Pancreas (tissue), 10 donors: ENCODE results near the gene EPS8L2. TPM values are rescaled to one million over a fixed set of nuclear protein-coding genes. Genes with fewer than 3 reads are reported as not detected.

Experiments
- ATAC-seq, 4 donors: fragments of 200-7000 bp; cut with Tn5 transposase; one replicate each; pipeline versions ENCODE4 v1.8.0 to v1.9.1; 2020; ENCODE audit warnings: mild to moderate bottlenecking in 4 of 4, moderate library complexity in 4 of 4
- DNase-seq, 6 donors: peaks; one replicate each; pipeline ENCODE4 v3.0.0-alpha.2; 2020
- FAIRE-seq: peaks from 2 replicates; lab custom pipeline; 2012; peaks lifted over from hg19 to GRCh38; lab: Jason Lieb, UNC
- H3K27ac ChIP-seq, 4 donors: fragments of 200-600 bp; sonication (generic); 1 replicate in 3 of 4; 2 replicates in 1 of 4; pipeline versions ENCODE4 v1.5.0 to v1.8.0; 2020
- H3K27me3 ChIP-seq, 4 donors: fragments of 200-600 bp; one replicate each; pipeline ENCODE4 v1.8.0; 2021
- H3K36me3 ChIP-seq, 3 donors: fragments of 200-600 bp; sonication (generic) in 1 of 3; one replicate each; pipeline versions ENCODE4 v1.5.0 to v1.8.0; 2020 to 2021
- H3K4me1 ChIP-seq, 3 donors: fragments of 200-600 bp; one replicate each; pipeline ENCODE4 v1.8.0; 2021
- H3K4me3 ChIP-seq, 4 donors: fragments of 200-600 bp; sonication (generic) in 2 of 4; one replicate each; pipeline versions ENCODE4 v1.5.0 to v1.8.0; 2020 to 2021
- H3K9me3 ChIP-seq, 4 donors: fragments of 200-600 bp; one replicate each; pipeline ENCODE4 v1.8.0; 2021
- WGBS, 2 donors: extraction: QIAGEN DNeasy Blood & Tissue Kit; methylation state at CpG; one replicate each; pipeline ENCODE4 v1.1.7; 2013; 5-methylcytosine and 5-hydroxymethylcytosine counted together
- intact Hi-C, 3 donors: fragments of 100-400 bp; cut with DNase I; formaldehyde crosslinking; loops; one replicate each; pipeline versions ENCODE4 v1.11.1 to v1.14.2; 2022
- polyA plus RNA-seq, 2 donors: library from polyadenylated mRNA; stranded (reverse); fragments of 200-250 nt; gene quantifications; one replicate each; pipeline ENCODE4 v1.2.3, GENCODE V29; 2013
- total RNA-seq, 6 donors: library from RNA; stranded (reverse); fragmentation: NEBNext Ultra II Directional in 4 of 6; extraction: Animal tissue kit (Norgen Biotek cat#: 25700) in 4 of 6; gene quantifications; one replicate each; pipeline versions ENCODE4 v1.2.1 to v1.2.4, GENCODE V29; 2021 to 2023
- TF ChIP-seq, protein P1 (sequence below), 4 donors: fragments of 200-600 bp; sonication (generic) in 3 of 4; IDR thresholded peaks; one replicate each; pipeline versions ENCODE4 v1.5.0 to v1.8.0; 2021; ENCODE audit warnings: antibody characterized with exemption in 4 of 4
- donor health status: healthy with polysubstance abuse.
- donor health status: DM: no; HTN: no; CAD: no; lungs with moderate emphysema.
- donor health status: DM: no; HTN: no; CAD: no.
- donor health status: control.
- donor health status: control.
- donor health status: Bipolar disorder and iron deficiency.
- donor health status: DM: yes; HTN: yes; CAD: no.
- donor health status: DM: no; HTN: no; CAD: no.
- donor health status: DM: no; HTN: no; CAD: no.
- donor health status: DM: yes; HTN: yes; CAD: no.

Gene EPS8L2
- total and polyA plus RNA-seq, 8 donors: 58.1 to 286 (median 93.3) TPM

DNA sequence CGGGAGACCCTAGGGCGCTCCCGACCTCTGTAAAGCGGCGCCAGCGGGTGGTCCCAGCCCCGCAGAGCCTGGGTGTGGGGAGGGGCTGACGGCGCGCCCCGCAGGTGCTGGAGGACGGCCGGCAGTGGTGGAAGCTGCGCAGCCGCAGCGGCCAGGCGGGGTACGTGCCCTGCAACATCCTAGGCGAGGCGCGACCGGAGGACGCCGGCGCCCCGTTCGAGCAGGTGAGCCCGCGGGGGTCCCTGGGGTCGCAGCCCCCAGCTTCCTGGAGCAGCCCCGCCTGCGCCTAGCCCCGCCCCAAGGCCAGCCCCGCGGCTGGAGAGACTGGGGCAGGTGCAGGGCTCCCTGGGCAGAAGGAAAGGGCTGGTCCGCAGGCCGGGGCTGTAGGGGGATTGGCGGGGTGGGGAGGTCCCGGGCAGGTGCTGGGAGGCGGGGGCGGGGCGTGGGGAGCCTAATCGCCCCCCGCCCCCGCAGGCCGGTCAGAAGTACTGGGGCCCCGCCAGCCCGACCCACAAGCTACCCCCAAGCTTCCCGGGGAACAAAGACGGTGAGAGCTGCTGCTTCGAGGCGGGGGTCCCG is 19.7 kb downstream of the EPS8L2 start:
- TF ChIP-seq, protein P1, sequence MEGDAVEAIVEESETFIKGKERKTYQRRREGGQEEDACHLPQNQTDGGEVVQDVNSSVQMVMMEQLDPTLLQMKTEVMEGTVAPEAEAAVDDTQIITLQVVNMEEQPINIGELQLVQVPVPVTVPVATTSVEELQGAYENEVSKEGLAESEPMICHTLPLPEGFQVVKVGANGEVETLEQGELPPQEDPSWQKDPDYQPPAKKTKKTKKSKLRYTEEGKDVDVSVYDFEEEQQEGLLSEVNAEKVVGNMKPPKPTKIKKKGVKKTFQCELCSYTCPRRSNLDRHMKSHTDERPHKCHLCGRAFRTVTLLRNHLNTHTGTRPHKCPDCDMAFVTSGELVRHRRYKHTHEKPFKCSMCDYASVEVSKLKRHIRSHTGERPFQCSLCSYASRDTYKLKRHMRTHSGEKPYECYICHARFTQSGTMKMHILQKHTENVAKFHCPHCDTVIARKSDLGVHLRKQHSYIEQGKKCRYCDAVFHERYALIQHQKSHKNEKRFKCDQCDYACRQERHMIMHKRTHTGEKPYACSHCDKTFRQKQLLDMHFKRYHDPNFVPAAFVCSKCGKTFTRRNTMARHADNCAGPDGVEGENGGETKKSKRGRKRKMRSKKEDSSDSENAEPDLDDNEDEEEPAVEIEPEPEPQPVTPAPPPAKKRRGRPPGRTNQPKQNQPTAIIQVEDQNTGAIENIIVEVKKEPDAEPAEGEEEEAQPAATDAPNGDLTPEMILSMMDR (IDR thresholded peaks at IDR 0.05): no peak
- WGBS, 2 donors: 14 to 28% methylated on average over 20 to 51 of the region's 53 CpGs
- Histone ChIP-seq H3K36me3 (peaks cover 0 to 7% (median 0%) of the 10 kb centered on the region in 3 donors), H3K27ac (peak overlapping the region; percentile 68 to 86 (median 69)), H3K9me3 (no peaks in the 10 kb centered on the region), H3K4me3 (peak overlapping the region in 2 of 4 donors; percentile 30 to 47), H3K4me1 (peaks cover 8 to 15% (median 11%) of the 10 kb centered on the region in 3 donors), H3K27me3 (no peaks in the 10 kb centered on the region)
- no peak for FAIRE-seq
- DNase-seq: peak; percentile 25 to 82 (median 50)
- ATAC-seq: peak; percentile 9 to 29 (median 18)
- intact Hi-C loops: loop anchor here in 1 of 3 donors (10.0 kb wide), 1 partner anchor 171 kb away; no protein-coding TSS in a partner anchor

DNA sequence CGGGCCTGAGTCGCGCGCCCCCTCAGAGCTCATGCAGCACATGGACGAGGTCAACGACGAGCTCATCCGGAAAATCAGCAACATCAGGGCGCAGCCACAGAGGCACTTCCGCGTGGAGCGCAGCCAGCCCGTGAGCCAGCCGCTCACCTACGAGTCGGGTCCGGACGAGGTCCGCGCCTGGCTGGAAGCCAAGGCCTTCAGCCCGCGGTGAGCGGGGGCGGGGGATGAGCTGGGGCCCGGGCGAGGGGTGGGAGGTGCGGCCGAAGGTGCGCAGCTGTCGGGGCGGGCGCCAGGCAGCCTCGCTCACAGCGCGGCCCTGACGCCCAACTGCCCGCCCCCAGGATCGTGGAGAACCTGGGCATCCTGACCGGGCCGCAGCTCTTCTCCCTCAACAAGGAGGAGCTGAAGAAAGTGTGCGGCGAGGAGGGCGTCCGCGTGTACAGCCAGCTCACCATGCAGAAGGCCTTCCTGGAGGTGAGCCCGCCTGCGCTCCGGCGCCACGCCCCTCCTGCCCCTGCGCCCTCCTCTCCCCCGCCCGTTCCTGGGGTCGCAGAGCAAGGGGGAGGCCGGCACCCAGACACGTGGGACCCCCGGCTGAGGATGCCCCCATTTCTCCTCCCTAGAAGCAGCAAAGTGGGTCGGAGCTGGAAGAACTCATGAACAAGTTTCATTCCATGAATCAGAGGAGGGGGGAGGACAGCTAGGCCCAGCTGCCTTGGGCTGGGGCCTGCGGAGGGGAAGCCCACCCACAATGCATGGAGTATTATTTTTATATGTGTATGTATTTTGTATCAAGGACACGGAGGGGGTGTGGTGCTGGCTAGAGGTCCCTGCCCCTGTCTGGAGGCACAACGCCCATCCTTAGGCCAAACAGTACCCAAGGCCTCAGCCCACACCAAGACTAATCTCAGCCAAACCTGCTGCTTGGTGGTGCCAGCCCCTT is 20.5 kb downstream of the EPS8L2 start:
- FAIRE-seq: no peak
- TF ChIP-seq, protein P1 (IDR thresholded peaks at IDR 0.05): no peak
- Histone ChIP-seq H3K4me3 (peak overlapping the region in 2 of 4 donors; percentile 30 to 47), H3K27ac (peak overlapping the region; percentile 68 to 86 (median 69)), H3K36me3 (no peaks in the 10 kb centered on the region), H3K4me1 (peaks cover 8 to 15% (median 11%) of the 10 kb centered on the region in 3 donors), H3K9me3 (no peaks in the 10 kb centered on the region), H3K27me3 (no peaks in the 10 kb centered on the region)
- peak; percentile 81 to 95 (median 91) for DNase-seq
- intact Hi-C loops: loop anchor here in 1 of 3 donors (10.0 kb wide), 1 partner anchor 172 kb away; no protein-coding TSS in a partner anchor
- WGBS, 2 donors: 17 to 19% methylated on average over 60 to 61 of the region's 61 CpGs
- peak; percentile 58 to 70 (median 64) for ATAC-seq

DNA sequence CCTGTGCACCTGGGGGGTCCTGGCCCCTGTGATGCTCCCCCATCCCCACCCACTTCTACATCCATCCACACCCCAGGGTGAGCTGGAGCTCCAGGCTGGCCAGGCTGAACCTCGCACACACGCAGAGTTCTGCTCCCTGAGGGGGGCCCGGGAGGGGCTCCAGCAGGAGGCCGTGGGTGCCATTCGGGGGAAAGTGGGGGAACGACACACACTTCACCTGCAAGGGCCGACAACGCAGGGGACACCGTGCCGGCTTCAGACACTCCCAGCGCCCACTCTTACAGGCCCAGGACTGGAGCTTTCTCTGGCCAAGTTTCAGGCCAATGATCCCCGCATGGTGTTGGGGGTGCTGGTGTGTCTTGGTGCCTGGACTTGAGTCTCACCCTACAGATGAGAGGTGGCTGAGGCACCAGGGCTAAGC is 21.3 kb downstream of the EPS8L2 start:
- ATAC-seq (no peak), FAIRE-seq (no peak), DNase-seq (peak; percentile 20 to 81 (median 40))
- 83 to 84% methylated on average over 12 of the region's 12 CpGs for WGBS, 2 donors
- Histone ChIP-seq H3K9me3 (no peaks in the 10 kb centered on the region), H3K27ac (peak overlapping the region in 3 of 4 donors; percentile 27 to 86 (median 68)), H3K4me1 (peaks cover 8 to 15% (median 11%) of the 10 kb centered on the region in 3 donors), H3K27me3 (no peaks in the 10 kb centered on the region), H3K4me3 (no peak overlapping the region), H3K36me3 (no peaks in the 10 kb centered on the region)
- intact Hi-C loops: loop anchor here in 1 of 3 donors (10.0 kb wide), 1 partner anchor 172 kb away; no protein-coding TSS in a partner anchor
- TF ChIP-seq, protein P1 (IDR thresholded peaks at IDR 0.05): no peak

DNA sequence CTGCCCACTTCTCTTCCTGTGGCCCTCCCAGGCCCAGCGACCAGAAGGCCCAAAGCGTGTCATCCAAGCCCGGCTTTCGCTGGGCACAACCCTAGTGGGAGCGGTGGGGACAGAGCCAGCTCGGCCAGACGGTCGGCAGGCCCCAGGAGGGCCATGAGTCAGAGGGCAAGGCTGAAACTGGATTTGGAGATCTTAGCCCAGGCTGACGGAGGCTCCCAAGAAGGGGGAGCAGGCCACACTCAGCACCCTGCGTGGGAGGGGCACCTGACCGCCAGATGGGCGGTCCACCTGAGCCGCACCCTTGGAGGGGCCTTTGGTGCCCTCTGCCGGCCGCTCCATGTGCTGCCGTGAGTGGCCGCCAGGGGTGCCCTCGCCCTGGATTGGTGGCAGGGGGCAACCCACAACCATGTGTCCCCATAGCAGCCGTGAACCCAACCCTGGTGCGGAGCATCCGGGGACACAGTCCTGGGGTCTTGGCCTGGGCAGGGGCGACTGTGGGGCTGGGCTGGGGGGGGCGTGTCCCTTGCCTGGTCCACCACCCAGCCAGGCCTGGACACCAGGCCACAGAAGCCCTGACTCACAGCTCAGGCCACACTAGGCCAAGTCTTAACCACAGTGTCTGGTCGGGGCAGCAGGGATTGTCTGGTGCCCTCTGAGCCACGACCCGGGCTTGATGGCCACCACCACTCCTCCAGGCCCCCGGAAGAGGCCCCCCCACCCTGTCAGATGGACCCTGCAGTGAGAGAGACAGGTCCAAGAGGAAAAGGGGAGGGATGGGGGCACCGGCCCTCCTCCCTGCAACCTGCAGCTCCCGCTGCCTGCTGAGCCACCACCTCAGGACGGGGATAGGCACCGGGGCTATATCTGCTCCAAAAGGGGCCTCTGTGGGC is 22.1 kb downstream of the EPS8L2 start:
- Histone ChIP-seq H3K27ac (peak overlapping the region; percentile 8 to 86 (median 18)), H3K4me3 (no peak overlapping the region)

More for the DNA sequence above, 22.1 kb downstream of the EPS8L2 start:
- Histone ChIP-seq H3K9me3 (no peaks in the 10 kb centered on the region), H3K4me1 (peaks cover 8 to 15% (median 11%) of the 10 kb centered on the region in 3 donors), H3K36me3 (no peaks in the 10 kb centered on the region), H3K27me3 (no peaks in the 10 kb centered on the region)
- intact Hi-C loops: loop anchor here in 1 of 3 donors (10.0 kb wide), 1 partner anchor 173 kb away; no protein-coding TSS in a partner anchor
- WGBS, 2 donors: 24 to 28% methylated on average over 31 of the region's 31 CpGs
- ATAC-seq (peak; percentile 70 to 87 (median 84)), DNase-seq (peak; percentile 78 to 96 (median 92)), FAIRE-seq (no peak)
- TF ChIP-seq, protein P1 (IDR thresholded peaks at IDR 0.05): peak; percentile 94 to 99 (median 96)
